HL-60 (cell line): ENCODE data around the gene TTC28.

ENCODE experiments used
- CTCF ChIP-seq: IDR thresholded peaks from one replicate; pipeline ENCODE4 v1.5.1; 2011; ENCODE audit warnings: low read length, control low read depth, inconsistent platforms; ENCODE audit not compliant: insufficient read depth
- GABPA ChIP-seq: IDR thresholded peaks from 2 replicates; pipeline ENCODE4 v1.6.1; 2012; ENCODE audit warnings: low read depth
- POLR2AphosphoS5 ChIP-seq: IDR thresholded peaks from 2 replicates; pipeline ENCODE4 v1.6.1; 2012; ENCODE audit warnings: low read depth

- no peak for TF ChIP-seq CTCF
- no peak for TF ChIP-seq POLR2AphosphoS5
- no peak for TF ChIP-seq GABPA
Measured at GRCh38 chr22:28048529-28048928, 631.1 kb downstream of the TTC28 start.
